Breast epithelium (tissue), 3 donors: ENCODE results near the gene TUFT1.

Experiments used
- CTCF ChIP-seq, 3 donors: fragments of 450-650 bp; IDR thresholded peaks; one replicate each; pipeline ENCODE4 v1.5.1; 2016 to 2017; ENCODE audit warnings: antibody characterized with exemption in 3 of 3, mild to moderate bottlenecking in 3 of 3, moderate library complexity in 3 of 3
- POLR2A ChIP-seq: fragments of 450-650 bp; IDR thresholded peaks from one replicate; pipeline ENCODE4 v1.6.1; 2016; ENCODE audit warnings: antibody characterized with exemption, mild to moderate bottlenecking, moderate library complexity

GRCh38 chr1:151510957-151511635, 29.0 kb upstream of the TUFT1 start, which contains the start of gene CGN:
- TF ChIP-seq CTCF (IDR thresholded peaks at IDR 0.05) (no peak), POLR2A (no peak)
